Gastroesophageal sphincter (tissue), 4 donors: Measurements from ENCODE around the gene GNG4. TPM values are rescaled to one million over a fixed set of nuclear protein-coding genes. Genes with fewer than 3 reads are reported as not detected.

Experiments used
- ATAC-seq: fragments of 150-250 bp; one replicate; pipeline ENCODE4 v1.9.1; 2016; ENCODE audit warnings: mild to moderate bottlenecking, moderate library complexity
- H3K27ac ChIP-seq, 4 donors: fragments of 200-600 bp; sonication (generic) in 3 of 4; 1 replicate in 3 of 4; 2 replicates in 1 of 4; pipeline ENCODE4 v1.5.1; 2016 to 2019
- H3K27me3 ChIP-seq: fragments of 200-600 bp; sonication (generic); one replicate; pipeline ENCODE4 v1.5.1; 2019
- H3K36me3 ChIP-seq, 2 donors: fragments of 200-600 bp; sonication (generic); one replicate each; pipeline ENCODE4 v1.5.1; 2019; ENCODE audit warnings: control low read depth in 1 of 2
- H3K4me1 ChIP-seq, 3 donors: fragments of 200-600 bp; sonication (generic); 1 replicate in 2 of 3; 2 replicates in 1 of 3; pipeline ENCODE4 v1.5.1; 2016 to 2019; ENCODE audit warnings: control low read depth in 2 of 3
- H3K4me3 ChIP-seq, 2 donors: fragments of 200-600 bp; sonication (generic); one replicate each; pipeline ENCODE4 v1.5.1; 2019; ENCODE audit warnings: mild to moderate bottlenecking in 1 of 2, moderate library complexity in 1 of 2
- H3K9me3 ChIP-seq, 3 donors: fragments of 200-600 bp; sonication (generic); one replicate each; pipeline ENCODE4 v1.5.1; 2017 to 2019; ENCODE audit warnings: control low read depth in 2 of 3
- CTCF ChIP-seq, 4 experiments: fragments of 200-600 bp in 2 of 4; fragments of 450-650 bp in 2 of 4; sonication (generic) in 1 of 4; IDR thresholded peaks; one replicate each; pipeline ENCODE4 v1.5.1; 2017 to 2019; ENCODE audit warnings: antibody characterized with exemption in 4 of 4, mild to moderate bottlenecking in 2 of 4, moderate library complexity in 2 of 4
- EP300 ChIP-seq: sonication (generic); formaldehyde crosslinking; IDR thresholded peaks from one replicate; pipeline ENCODE4 v1.6.1; 2017; ENCODE audit warnings: antibody characterized with exemption, mild to moderate bottlenecking
- POLR2A ChIP-seq, 2 donors: fragments of 450-650 bp; IDR thresholded peaks; one replicate each; pipeline ENCODE4 v1.6.1; 2017; ENCODE audit warnings: antibody characterized with exemption in 2 of 2, mild to moderate bottlenecking in 2 of 2, moderate library complexity in 1 of 2
- POLR2AphosphoS5 ChIP-seq: sonication (generic); formaldehyde crosslinking; IDR thresholded peaks from one replicate; pipeline ENCODE4 v1.6.1; 2017; ENCODE audit warnings: antibody characterized with exemption
- WGBS, 2 donors: methylation state at CpG; one replicate each; pipeline ENCODE4 v1.1.5; 2018; ENCODE audit warnings: low coverage in 1 of 2; 5-methylcytosine and 5-hydroxymethylcytosine counted together
- total RNA-seq, 4 donors: library from RNA; depleted of rRNA; stranded (reverse); fragments of >200 nt; gene quantifications; one replicate each; pipeline ENCODE4 v1.1.0, GENCODE V29; 2016

The GNG4 gene
- total RNA-seq, 4 donors from 2014 or later, result 0.40 to 0.73 (median 0.52) TPM; not detected in 1

- Histone ChIP-seq H3K27ac (no peak overlapping the region), H3K36me3 (no peaks in the 10 kb centered on the region), H3K27me3 (peaks cover 94% of the 10 kb centered on the region), H3K4me3 (no peak overlapping the region), H3K9me3 (no peaks in the 10 kb centered on the region), H3K4me1 (peaks cover 0 to 32% (median 21%) of the 10 kb centered on the region in 3 donors)
- TF ChIP-seq POLR2A (IDR thresholded peaks at IDR 0.05) (no peak), POLR2AphosphoS5 (no peak), EP300 (no peak), CTCF (IDR thresholded peaks at IDR 0.05) (no peak)
- WGBS, 2 donors, result 68 to 94% methylated on average over 7 to 9 of the region's 9 CpGs
- ATAC-seq, result no peak
Measured at GRCh38 chr1:235646463-235646862, 3.1 kb downstream of the GNG4 start.

GRCh38 chr1:235644693-235645305, 4.8 kb downstream of the GNG4 start:
- no peak overlapping the region for H3K27ac ChIP-seq

GRCh38 chr1:235643837-235644692, 5.5 kb downstream of the GNG4 start:
- Histone ChIP-seq H3K4me3 (no peak overlapping the region), H3K27me3 (peaks cover 83% of the 10 kb centered on the region), H3K4me1 (peaks cover 0 to 10% (median 7%) of the 10 kb centered on the region in 3 donors), H3K36me3 (no peaks in the 10 kb centered on the region), H3K9me3 (no peaks in the 10 kb centered on the region), H3K27ac (no peak overlapping the region)
- no peak for TF ChIP-seq POLR2AphosphoS5
- TF ChIP-seq CTCF (IDR thresholded peaks at IDR 0.05), result no peak
- TF ChIP-seq POLR2A (IDR thresholded peaks at IDR 0.05), result no peak
- no peak for TF ChIP-seq EP300
- 89 to 94% methylated on average over 12 to 22 of the region's 23 CpGs for WGBS, 2 donors
- ATAC-seq, result no peak

More at GRCh38 chr1:235644693-235645305, 4.8 kb downstream of the GNG4 start:
- Histone ChIP-seq H3K4me3 (no peak overlapping the region), H3K27me3 (peaks cover 90% of the 10 kb centered on the region), H3K4me1 (peaks cover 0 to 17% (median 12%) of the 10 kb centered on the region in 3 donors), H3K36me3 (no peaks in the 10 kb centered on the region), H3K9me3 (no peaks in the 10 kb centered on the region)
- TF ChIP-seq EP300 (no peak), POLR2A (IDR thresholded peaks at IDR 0.05) (no peak), POLR2AphosphoS5 (no peak), CTCF (IDR thresholded peaks at IDR 0.05) (no peak)
- ATAC-seq, result no peak
- 87 to 91% methylated on average over 6 to 13 of the region's 13 CpGs for WGBS, 2 donors

- 46 to 66% methylated on average over 8 to 10 of the region's 11 CpGs for WGBS, 2 donors
Measured at GRCh38 chr1:235642943-235643371, 6.6 kb downstream of the GNG4 start.

More at GRCh38 chr1:235642943-235643371, 6.6 kb downstream of the GNG4 start:
- TF ChIP-seq EP300 (no peak), POLR2AphosphoS5 (no peak), POLR2A (IDR thresholded peaks at IDR 0.05) (no peak), CTCF (IDR thresholded peaks at IDR 0.05) (no peak)
- Histone ChIP-seq H3K36me3 (no peaks in the 10 kb centered on the region), H3K4me1 (no peaks in the 10 kb centered on the region), H3K9me3 (no peaks in the 10 kb centered on the region), H3K27ac (no peak overlapping the region), H3K4me3 (no peak overlapping the region), H3K27me3 (peaks cover 72% of the 10 kb centered on the region)
- ATAC-seq, result no peak
